ENCODE data around the gene CER1.

- TF ChIP-seq POLR2AphosphoS5 (IDR thresholded peaks at IDR 0.05; ENCODE audit: low read depth, low read length) (no peak), POLR2A (IDR thresholded peaks at IDR 0.05; ENCODE audit: low read depth, low read length) (no peak), TAF1 (IDR thresholded peaks at IDR 0.05; ENCODE audit: low read depth, low read length) (no peak), PAX5 (IDR thresholded peaks at IDR 0.05; ENCODE audit: insufficient read depth, low read length, severe bottlenecking) (no peak)
Observed at GRCh38 chr9:14766299-14766698, 43.8 kb upstream of the CER1 start.

All from GM12891 (cell line).